Measurements from ENCODE around the gene ATOSA.
A peak's percentile ranks its signal among the peaks of the same experiment; 100 is the strongest.

The ATOSA gene, protein sequence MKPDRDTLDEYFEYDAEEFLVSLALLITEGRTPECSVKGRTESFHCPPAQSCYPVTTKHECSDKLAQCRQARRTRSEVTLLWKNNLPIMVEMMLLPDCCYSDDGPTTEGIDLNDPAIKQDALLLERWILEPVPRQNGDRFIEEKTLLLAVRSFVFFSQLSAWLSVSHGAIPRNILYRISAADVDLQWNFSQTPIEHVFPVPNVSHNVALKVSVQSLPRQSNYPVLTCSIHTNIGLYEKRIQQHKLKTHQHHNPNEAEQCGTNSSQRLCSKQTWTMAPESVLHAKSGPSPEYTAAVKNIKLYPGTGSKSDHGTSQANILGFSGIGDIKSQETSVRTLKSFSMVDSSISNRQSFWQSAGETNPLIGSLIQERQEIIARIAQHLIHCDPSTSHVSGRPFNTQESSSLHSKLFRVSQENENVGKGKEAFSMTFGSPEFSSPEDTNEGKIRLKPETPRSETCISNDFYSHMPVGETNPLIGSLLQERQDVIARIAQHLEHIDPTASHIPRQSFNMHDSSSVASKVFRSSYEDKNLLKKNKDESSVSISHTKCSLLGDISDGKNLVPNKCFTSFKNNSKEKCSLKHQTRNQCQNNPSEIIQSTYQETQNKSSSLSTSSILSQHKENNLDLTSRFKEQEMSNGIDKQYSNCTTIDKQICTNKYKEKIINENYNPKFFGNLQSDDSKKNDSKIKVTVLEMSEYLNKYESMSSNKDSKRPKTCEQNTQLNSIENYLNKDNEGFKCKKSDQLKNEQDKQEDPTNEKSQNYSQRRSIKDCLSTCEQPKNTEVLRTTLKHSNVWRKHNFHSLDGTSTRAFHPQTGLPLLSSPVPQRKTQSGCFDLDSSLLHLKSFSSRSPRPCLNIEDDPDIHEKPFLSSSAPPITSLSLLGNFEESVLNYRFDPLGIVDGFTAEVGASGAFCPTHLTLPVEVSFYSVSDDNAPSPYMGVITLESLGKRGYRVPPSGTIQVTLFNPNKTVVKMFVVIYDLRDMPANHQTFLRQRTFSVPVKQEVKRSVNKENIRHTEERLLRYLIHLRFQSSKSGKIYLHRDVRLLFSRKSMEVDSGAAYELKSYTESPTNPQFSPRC

DNA sequence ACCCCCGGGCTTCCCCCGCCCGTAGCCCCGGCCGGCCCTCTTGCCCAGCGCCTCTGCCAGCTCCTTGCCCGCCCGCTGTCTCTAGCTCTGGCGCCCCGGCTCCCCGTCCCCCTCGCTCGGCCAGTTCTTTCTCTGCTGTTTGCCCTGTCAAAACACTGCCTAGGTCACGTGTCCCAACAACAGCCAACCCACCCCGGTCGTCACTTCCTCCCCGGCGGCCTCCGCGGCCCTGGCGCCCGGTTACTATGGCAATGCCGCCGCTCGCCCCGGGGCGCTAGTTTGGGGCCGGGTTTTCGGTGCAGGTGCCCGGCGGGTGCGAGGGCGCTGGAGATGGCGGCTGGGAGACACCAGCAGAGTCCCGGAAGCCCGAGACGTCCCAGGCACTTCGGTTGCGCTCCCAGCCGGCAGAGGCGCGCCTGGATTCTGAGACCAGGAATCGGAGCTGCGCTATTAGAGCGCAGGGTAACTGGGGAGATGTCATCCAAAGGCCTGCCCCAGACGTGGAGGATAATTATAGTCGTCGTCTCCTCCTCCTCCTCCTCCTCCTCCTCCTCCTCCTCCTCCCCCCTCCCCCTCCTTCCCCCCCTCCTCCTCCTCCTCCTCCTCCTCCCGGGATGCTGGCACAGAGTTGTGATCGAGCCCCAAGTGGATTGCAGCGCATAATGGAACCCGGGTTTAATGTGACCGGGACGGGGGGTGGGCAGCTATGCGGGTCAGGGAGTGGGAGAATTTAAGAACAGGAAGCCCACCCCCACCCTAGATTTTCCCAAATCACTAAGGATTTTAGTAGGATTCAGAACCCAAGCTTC is at the start of gene ATOSA:
ATOSA (minus strand) TSS at position 157 of the 809 bp plus-strand sequence. CDS start 1,367 bp downstream, outside the sequence.
- peak; percentile 37 for DNase-seq

DNA sequence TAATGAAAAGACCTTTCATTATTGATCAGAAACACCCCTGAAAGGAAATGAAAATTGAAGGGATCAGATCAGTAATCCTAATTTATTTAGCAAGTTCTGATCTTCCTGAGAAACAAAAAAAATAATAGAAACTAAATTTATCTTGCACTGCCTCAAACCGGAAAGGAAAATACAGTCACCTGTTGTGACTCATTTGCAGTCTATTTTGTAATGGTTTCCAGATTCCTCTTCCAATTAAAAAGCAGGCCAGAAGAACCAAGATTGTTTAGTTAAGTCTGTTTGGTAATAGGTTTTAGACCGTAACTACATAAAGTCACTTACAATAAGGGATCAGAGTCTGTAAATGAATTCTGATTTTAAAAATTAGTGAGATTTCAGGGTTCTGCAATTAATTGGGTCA is 49.7 kb upstream of the ATOSA start:
- DNase-seq: no peak

DNA sequence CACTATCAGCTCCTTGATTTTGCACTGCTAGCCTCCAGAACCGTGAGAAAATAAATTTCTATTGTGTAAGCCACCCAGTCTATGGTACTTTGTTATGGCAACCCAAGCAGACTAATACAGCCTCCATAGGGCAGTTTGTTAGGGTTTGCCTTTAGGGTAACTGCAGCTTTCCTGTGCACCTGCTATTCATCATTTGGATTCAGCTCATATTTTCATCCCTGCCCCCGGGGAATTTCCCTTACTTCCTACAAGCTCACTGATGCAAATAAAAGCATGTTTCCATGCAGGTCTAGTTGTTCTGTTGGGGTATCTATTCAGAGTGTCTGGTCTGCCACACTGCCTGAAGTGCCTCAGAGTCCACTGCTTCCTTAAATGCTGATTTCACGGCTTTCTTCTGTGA is 48.6 kb upstream of the ATOSA start:
- no peak for DNase-seq

DNA sequence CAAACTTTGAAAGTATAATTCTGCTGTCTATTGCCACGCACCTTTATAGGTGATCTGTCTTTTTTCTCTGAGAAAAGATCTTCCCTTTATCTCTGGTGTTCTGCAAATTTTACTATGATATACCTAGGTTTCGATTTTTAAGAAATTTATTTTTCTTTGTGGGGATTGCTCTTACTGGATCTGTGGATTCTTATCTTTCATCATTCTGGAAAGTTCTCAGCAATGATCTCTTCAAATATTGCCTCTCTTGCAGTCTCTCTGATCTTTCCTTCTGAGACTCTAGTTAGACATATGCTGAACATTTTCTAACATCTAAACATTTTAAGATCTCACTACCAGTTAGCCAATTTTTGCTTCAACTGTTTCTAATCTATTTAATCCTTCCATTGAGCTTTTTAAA is 47.0 kb upstream of the ATOSA start:
- DNase-seq: no peak

DNA sequence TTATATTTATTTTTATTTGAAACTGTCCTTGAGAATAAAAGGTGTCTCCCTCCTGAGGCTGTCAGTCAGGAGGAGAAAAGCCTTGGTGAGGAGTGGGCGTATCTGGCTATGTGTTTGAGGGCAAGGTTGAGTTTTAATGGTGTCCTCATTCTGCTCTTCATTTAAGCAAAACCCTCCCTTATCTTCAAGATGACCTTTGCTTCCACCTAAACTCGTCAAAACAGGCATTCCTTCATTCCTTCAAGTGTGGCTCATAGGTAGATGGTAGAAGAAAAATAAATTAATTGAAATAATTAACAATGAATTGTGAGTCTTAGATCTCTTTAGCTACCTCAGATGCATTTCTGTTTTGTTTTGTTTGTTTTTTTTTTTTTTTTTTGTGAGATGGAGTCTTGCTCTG is 39.4 kb upstream of the ATOSA start:
- no peak for DNase-seq

DNA sequence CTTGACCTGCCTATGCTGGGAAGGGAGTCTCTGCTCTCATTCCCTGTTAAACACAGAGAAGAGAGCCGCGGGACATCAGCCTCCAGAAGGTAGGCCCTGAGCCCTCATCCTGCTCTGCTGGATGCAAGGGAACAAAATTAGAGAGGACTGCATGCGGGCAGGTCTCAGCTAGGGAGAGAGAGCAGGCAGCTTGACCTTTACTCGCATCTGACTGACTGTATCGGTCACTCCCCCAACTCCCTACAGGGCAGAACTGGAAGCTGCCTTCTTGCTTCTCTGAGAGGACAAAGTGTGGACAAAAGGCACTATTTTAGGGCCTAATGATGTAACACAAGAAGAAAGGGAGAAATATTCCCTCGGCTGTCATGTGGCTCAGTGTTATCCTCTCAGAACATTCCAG is 38.7 kb upstream of the ATOSA start:
- DNase-seq: no peak

DNA sequence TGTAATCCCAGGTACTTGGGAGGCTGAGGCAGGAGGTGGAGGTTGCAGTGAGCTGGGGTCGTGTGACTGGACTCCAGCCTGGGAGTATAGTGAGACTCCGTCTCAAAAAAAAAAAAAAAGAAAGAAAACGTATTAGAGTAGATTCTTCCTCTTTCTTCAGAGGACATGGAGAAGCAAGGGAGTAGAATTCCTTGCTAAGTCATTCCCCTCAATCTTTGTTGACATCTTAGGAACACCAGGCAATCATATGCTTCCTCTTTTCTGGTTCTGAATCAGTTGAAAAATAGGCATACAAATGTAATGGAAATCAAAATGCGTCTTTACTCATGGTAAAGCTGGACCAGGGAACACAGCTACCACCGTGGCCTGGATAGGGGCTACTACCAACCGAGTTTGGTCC is 38.3 kb upstream of the ATOSA start:
- DNase-seq: no peak

DNA sequence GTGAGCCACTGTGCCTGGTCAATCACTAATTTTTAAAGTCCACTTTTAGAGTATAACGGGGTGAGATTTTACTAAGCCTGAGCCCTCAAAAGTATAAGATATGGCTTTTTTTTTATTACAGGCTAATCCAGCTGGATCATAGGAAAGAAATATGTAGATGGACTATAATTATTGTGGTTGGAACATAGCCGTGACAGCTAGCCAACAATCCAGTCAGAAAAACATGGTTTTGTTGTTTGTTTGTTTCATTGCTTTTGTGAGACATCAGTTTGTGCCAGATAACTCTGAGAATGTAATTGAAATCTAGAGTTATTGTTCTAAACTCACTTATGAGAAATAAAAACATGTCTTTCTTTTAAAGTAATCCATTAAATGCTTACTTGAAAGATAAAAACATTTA is 37.3 kb upstream of the ATOSA start:
- no peak for DNase-seq

DNA sequence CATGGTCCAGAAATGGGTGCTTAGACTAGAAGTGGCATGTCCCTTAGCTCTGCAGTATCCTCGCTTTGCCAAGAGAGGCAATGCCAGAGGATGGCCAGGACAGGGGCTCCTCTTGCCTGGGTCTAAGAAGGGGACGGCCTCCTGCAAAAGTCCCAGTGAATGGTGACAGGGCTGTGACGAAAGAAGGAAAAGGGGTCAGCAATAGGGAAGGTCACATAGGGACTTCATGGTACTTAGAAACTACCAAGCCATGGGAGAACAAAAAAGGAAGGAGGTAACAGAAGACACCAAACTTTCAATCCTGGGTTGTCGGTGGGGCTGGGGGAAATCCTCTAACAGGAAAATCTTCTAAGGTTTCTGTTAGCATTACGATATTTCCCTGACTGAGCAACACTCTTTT is 36.2 kb upstream of the ATOSA start:
- no peak for DNase-seq

DNA sequence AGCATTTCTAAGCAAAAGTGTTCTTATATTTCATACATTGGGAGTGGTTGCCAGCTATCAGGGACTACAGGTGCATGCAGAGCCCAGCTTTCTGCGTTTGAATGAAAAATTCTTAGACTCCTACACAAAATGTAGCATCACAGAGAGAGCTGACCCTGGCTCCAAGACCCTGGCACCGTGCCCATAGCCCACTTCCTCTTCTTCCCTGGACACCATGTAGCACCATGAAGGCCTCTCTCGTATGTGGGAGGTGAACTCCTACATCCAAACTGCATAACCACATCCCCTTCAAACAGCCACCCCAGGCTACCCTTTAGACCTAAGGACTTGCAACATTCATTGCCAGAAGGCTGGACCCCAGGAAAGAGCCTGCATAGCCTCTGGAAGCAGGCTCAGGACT is 35.8 kb upstream of the ATOSA start:
- DNase-seq: no peak

DNA sequence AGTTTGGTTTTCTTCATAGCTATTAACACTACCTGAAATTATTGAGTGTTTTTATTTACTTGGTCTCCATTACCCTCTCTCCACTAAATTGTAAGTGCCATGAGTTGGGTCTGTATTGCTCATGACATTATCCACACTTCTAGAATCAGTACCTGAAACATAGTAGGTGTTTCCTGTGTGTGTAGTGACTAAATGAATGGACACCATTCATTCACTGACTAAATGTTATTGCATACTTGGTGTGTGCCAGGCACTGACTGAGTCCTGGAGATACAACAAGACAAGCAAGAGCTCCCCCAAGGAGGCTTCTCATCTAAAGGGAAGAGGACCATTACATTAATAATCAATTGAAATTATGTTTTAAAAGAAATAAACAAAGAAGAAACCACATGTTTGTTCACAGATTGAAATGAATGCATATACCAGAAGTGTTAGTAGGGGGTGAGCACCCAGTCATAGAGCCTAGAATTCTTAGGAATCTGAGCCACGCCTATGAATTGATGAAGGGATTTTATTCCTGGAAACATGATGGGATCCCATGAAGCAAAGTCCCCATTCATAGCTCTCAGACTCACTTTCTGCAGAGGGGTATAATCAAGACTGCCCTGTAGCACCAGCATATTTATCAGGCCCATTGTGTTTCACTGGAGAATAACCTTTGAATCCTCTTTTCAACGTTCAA is 31.7 kb upstream of the ATOSA start:
- DNase-seq: no peak

DNA sequence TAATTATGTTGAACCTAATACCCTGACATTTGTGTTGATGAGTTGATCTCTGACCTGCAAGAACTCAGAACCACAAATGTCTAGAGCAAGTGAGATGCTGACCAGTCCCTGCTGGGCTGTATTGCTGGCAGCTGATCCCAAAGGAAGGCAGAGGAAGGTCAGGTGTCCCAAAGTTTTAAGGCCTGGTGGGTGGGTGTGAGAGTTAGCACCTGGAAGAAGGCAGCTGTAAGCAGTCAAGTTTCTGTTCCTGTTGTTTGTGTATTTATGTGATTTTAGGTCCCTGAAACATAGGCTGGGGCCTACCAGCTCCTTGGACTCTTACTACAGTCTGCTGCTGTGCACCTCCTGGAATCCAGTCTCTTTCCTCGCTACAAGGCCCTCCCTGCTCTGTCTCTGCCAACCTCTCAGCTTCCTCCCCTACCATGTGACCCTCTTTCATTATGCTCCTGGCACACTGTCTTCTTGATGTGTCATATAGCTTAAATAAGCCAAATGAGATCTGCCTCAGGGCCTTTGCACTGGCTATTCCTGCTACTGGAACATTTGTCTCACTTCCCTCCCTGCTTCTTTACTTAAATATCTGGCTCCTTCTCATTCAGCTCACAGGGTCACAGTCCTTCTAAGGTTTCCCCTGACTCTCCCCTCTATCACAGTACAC is 31.0 kb upstream of the ATOSA start:
- no peak for DNase-seq

DNA sequence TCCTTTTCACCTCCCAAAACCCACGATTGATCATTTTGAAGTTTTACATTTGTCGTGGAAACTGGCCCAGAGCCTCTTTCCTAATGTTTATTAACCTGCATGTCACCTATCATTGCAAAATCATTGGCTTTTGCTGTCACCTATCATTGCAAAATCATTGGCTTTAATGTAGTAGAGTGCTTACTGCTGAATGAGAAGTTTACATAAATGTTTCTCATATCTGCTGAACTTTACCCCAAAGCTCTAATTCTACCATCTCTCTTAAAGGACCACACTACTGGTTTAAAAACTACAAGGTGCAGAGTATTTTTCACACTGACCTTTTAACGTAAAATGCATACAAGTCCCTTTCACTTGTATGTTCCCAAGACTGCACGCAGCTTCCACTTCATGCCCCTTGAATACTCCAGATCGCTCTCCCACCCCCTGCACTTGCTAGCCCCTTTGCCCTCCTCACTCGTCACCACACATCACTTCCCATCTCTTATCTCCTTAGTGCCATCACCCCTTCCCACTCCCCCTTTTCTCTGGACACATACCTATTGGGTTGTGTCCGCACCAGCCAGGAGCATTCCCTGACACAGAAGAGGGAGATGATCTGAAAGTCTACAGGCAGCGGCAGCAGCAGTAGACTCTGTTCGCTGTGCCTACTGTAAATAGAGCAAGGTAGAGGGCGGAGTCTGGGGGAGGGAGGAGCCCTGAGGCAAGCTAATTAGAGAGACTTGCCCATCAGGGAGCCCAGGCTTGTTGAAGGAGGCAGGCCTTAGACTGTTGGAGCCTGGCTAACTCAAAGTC is 30.2 kb upstream of the ATOSA start:
- no peak for DNase-seq

DNA sequence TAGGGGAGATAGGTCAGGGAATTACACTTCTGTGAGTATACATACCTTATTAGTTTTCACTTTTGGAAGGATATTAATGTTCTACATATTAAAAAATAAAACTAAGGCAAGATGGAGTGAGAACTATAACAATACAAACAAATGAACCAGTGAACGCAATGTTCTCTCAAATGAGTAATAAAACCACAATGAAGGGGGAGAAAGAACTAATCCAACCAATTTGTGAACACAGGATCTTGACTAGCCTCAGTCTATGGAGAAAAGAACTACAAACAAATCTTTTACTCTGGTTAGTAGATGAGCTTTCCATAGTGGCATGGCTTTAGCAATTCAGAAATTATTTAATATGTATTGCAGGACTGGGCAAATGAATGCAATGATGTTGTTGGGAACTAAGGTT is 26.9 kb upstream of the ATOSA start:
- DNase-seq: no peak

DNA sequence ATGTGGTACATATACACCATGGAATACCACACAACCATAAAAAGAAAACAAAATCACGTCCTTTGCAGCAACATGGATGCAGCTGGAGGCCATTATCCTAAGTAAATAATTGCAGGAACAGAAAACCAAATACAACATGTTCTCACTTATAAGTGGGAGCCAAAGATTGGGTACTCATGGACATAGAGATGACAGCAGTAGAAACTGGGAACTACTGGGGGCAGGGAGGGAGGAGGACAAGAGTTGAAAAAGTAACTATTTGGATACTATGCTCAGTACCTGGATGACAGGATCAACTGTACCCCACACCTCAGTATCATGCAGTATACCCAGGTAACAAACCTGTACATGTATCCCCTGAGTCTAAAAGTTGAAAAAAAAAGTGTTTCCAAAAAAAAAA is 23.2 kb upstream of the ATOSA start:
- DNase-seq: no peak

DNA sequence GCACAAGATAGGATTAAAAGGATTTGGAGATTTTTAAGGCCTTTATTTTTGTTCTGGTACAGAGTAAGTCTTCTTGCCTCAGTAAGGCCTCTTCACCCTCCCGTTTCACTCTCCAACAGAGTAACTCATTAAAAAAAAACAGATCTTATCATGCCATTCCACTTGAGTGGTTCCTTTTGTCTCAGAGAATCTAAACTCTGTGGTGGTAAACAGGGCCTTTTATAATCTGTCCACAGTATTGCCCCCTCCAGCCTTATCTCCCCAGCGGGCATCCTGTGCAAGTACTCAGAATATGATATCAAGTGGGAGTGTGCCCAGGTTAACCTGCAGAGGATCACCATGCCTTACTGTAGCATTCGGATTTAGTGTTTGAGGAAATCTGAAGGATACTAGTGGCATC is 20.3 kb upstream of the ATOSA start:
- no peak for DNase-seq

DNA sequence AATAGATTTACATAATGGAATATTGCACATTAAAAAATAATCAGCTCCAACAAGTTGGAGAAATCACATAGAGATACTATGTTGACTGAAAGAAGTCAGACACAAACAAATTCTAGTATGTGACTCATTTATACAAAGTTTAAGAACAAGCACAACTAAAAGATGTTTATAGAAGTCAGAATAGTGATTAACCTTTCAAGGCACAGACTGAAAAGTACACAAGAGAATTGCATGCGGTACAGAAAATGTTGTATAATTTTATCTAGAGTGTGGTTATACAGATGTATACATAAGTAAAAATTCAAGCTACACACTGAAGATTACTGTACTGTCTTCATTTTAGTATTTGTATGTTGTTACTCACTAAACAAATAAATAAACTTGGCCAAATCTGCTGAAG is 19.3 kb upstream of the ATOSA start:
- no peak for DNase-seq

DNA sequence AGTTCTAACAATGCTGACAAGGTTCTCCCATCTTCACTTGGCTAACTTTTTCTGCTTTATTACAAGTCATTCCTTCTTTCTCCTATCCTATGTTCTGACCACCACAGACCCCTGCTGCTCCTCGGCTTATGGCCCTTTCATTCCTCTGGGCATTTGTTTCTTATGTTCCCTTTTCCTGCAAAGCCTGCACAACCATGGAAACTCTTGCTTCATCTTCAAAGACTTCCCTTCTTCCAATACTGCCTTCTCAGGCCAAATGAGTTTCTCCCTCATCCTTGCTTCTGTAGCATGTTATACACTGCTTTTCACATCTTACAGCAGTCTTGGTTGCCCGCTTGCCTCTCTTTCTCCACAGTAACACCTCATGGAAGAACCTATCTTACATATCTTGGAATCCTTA is 17.9 kb upstream of the ATOSA start:
- no peak for DNase-seq

DNA sequence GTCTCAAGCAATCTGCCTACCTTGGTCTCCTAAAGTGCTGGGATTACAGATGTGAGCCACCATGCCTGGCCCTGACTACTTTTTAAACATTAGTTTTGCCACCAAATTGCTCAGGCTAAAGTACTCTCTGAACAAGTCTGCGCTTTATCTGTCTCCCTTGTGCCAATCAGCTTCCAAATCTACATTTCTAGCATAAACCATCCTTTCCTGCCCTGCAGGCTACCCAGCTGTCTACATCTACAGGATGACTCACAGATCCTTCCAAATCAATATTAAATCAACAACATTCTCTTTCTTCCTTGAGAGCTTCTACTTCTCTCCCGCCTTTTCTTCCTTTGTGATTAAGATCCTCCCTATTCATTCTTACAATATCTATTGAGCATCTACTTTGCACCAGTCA is 16.0 kb upstream of the ATOSA start:
- no peak for DNase-seq

DNA sequence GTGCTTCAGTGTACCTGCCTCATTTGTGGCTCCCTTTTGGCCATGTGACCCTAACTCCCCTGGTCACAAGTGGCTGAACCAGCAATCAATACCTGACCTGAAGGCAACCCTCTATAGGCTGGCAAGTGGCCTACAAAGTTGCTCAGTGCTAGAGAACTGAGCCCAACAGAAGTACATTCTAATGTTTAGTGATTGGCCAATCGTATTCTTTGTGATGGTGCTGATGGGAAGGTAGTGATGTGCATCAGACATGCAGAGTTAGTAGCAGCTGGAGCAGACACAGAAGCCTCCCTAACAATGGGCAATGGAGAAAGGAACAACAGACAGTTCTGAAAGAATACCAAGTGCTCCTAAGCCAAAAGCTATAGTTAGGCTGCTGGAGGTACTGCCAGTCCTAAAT is 10.4 kb upstream of the ATOSA start:
- DNase-seq: no peak

DNA sequence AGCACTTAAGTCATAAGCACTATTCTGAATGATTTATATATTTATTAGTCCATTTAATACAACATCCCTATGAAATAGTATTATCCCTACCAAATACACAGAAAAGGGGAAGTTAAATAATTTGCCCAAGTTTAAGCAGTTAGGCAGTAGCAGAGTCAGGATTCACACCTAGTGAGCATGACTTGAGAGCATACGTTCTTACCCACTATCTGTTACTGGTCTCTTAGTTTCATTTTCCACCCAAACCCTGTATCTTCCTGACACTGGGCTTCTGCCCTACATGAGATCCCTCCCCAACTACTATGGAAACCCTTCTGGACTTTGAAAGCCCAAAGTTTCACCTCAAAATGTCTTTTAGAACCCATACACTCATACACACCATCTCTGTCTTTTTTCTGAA is 4.4 kb upstream of the ATOSA start:
- DNase-seq: no peak

Measured in NCI-H2029 treated with DMSO at 0.1 percent for 48 hours (cell line).